ENCODE measurements around the gene ARFIP1. TPM values are rescaled to one million over a fixed set of nuclear protein-coding genes. Genes with fewer than 3 reads are reported as not detected.
A peak's percentile ranks its signal among the peaks of the same experiment; 100 is the strongest.

The ARFIP1 gene
- polyA plus RNA-seq, 1 experiment = 11.5 TPM

DNA sequence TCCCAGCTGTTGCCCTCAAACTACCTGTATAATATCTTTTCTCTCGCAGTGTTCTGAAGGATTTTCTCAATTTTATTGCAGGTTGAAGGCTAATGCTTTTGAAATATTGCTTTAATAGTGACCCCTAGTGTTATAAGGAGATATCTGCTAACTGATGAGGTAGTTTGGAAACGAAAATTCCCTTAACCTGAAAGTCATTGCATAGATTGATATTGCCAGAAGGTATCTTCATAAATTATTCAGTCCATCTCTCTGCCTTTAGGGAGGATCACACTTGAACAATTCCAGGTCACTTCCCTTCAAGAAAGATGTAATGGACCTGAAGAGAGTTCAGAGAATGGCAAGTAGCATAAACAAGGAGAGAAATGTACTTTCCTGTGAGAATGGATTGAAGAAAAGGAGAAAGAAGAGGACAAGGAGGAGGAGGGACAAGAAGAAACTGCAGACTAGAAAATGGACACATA, 44.3 kb upstream of the ARFIP1 start:
- ChIA-PET POLR2A (no interaction called here), CTCF (interaction anchor here (0.6 to 2.8 kb wide), 14 partner anchors 17 to 326 kb away, joined by 3 to 10 read pairs (median 3); partner anchors contain the start of genes ARFIP1 and TIGD4)
- TF ChIP-seq, protein P1, sequence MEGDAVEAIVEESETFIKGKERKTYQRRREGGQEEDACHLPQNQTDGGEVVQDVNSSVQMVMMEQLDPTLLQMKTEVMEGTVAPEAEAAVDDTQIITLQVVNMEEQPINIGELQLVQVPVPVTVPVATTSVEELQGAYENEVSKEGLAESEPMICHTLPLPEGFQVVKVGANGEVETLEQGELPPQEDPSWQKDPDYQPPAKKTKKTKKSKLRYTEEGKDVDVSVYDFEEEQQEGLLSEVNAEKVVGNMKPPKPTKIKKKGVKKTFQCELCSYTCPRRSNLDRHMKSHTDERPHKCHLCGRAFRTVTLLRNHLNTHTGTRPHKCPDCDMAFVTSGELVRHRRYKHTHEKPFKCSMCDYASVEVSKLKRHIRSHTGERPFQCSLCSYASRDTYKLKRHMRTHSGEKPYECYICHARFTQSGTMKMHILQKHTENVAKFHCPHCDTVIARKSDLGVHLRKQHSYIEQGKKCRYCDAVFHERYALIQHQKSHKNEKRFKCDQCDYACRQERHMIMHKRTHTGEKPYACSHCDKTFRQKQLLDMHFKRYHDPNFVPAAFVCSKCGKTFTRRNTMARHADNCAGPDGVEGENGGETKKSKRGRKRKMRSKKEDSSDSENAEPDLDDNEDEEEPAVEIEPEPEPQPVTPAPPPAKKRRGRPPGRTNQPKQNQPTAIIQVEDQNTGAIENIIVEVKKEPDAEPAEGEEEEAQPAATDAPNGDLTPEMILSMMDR (IDR thresholded peaks at IDR 0.05; ENCODE audit: insufficient read depth, low read depth, low read length) = peak; percentile 56

DNA sequence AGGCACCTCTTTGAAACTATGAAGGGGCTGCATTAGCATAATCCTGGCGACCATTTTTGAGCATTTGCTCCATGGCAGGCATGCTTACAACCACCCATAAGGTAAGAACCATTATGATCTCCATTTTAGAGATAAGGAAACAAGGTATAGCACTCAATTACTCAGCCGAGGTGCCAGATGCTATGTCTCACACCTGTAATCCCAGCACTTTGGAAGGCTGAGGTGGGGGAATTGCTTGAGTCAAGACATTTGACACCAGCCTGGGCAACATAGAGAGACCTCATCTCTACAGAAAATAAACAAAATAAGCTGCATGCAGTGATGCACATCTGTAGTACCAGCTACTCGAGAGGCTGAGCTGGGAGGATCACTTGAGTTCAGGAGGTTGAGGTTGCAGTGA, 43.8 kb upstream of the ARFIP1 start:
- ChIA-PET CTCF (interaction anchor here (0.6 to 2.8 kb wide), 12 partner anchors 17 to 334 kb away, joined by 3 to 10 read pairs (median 3); no protein-coding TSS in a partner anchor), POLR2A (no interaction called here)
- DNase-seq (ENCODE audit: low read depth) = no peak
- peaks cover 4% of the 10 kb centered on the region for H3K27me3 ChIP-seq (ENCODE audit: control insufficient read depth, insufficient read depth, low read length)
- no peak overlapping the region for H3K4me3 ChIP-seq (ENCODE audit: low read depth, low read length)
- TF ChIP-seq, protein P1 (IDR thresholded peaks at IDR 0.05; ENCODE audit: insufficient read depth, low read depth, low read length) = no peak
- no peaks in the 10 kb centered on the region for H3K36me3 ChIP-seq (ENCODE audit: control insufficient read depth, insufficient read depth, low read length)

More for the DNA sequence above, 44.3 kb upstream of the ARFIP1 start:
- Histone ChIP-seq H3K4me3 (ENCODE audit: low read depth, low read length) (no peak overlapping the region), H3K36me3 (ENCODE audit: control insufficient read depth, insufficient read depth, low read length) (no peaks in the 10 kb centered on the region), H3K27me3 (ENCODE audit: control insufficient read depth, insufficient read depth, low read length) (peaks cover 4% of the 10 kb centered on the region)
- DNase-seq (ENCODE audit: low read depth) = no peak

DNA sequence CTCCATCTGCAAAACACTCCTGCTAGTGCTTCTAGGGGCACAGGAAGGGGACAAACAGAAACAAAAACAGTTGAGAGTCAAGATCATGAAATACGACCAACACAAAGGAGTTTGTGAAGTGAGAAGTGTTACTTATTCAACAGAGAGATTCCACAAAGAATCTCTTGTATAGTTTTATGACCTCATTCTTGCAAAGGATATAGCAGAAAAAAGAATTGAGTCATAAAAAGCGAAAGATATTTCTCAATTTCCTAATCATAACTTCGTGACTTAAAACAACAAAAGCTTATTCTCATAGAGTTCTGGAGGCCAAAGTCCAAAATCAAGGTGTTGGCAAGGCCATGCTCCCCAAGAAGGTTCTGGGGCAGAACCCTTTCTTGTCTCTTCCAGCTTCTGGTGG, 40.9 kb upstream of the ARFIP1 start:
- POLR2A ChIA-PET = no interaction called here
- H3K36me3 ChIP-seq (ENCODE audit: control insufficient read depth, insufficient read depth, low read length) = no peaks in the 10 kb centered on the region
- CTCF ChIA-PET = no interaction called here
- no peak overlapping the region for H3K4me3 ChIP-seq (ENCODE audit: low read depth, low read length)
- no peak for DNase-seq (ENCODE audit: low read depth)
- TF ChIP-seq, protein P1 (IDR thresholded peaks at IDR 0.05; ENCODE audit: insufficient read depth, low read depth, low read length) = no peak
- peaks cover 4% of the 10 kb centered on the region for H3K27me3 ChIP-seq (ENCODE audit: control insufficient read depth, insufficient read depth, low read length)

DNA sequence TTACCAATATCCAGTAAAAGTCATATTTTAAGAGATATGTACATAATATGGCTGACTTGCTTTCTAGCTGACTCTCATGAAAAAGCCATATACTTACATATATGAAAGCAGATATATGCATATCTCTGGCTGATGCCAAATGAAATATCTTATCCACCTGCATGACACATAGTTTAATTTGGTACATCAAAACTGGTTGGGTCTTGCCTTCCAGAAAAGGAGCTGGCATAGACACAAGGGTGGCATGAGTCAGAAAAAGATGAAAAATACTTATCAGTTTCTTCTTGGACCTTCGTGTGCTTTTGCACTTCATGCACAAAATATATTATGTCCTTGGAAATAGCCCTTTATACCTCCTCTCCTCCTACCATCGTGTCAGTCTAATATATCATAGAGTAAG, 32.3 kb upstream of the ARFIP1 start:
- Histone ChIP-seq H3K36me3 (ENCODE audit: control insufficient read depth, insufficient read depth, low read length) (no peaks in the 10 kb centered on the region), H3K4me3 (ENCODE audit: low read depth, low read length) (no peak overlapping the region), H3K27me3 (ENCODE audit: control insufficient read depth, insufficient read depth, low read length) (peaks cover 3% of the 10 kb centered on the region; the same call in 1 of the 2 replicates)
- DNase-seq (ENCODE audit: low read depth) = no peak
- ChIA-PET POLR2A (interaction anchor here (0.7 kb wide), 1 partner anchor 361 kb away, joined by 3 read pairs; no protein-coding TSS in a partner anchor), CTCF (interaction anchor here (1.2 kb wide), 1 partner anchor 9 kb away, joined by 3 read pairs; no protein-coding TSS in a partner anchor)
- TF ChIP-seq, protein P1 (IDR thresholded peaks at IDR 0.05; ENCODE audit: insufficient read depth, low read depth, low read length) = no peak

DNA sequence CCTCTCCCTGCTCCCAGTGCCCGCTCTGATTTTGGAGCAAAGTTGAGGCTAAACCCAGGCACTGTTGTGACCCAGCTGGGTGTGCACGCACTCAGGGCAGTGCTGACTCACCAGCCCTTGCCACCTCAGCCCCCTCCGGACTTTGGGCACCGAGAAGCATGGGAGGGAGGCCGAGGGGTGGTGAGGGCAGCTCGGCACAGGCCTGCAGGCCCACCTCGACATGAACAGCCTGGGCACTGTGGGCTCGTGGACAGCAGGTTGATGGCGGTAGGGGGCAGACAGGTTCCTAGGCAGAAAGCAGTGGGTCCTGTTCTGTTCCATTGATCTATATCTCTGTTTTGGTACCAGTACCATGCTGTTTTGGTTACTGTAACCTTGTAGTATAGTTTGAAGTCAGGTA, 31.1 kb upstream of the ARFIP1 start:
- CTCF ChIA-PET = no interaction called here
- POLR2A ChIA-PET = no interaction called here
- Histone ChIP-seq H3K4me3 (ENCODE audit: low read depth, low read length) (no peak overlapping the region), H3K27me3 (ENCODE audit: control insufficient read depth, insufficient read depth, low read length) (peaks cover 3% of the 10 kb centered on the region; the same call in 1 of the 2 replicates), H3K36me3 (ENCODE audit: control insufficient read depth, insufficient read depth, low read length) (no peaks in the 10 kb centered on the region)
- no peak for DNase-seq (ENCODE audit: low read depth)
- TF ChIP-seq, protein P1 (IDR thresholded peaks at IDR 0.05; ENCODE audit: insufficient read depth, low read depth, low read length) = no peak

Data from BJ (cell line).